ENCODE results near the gene SMYD1.
A peak's percentile ranks its signal among the peaks of the same experiment; 100 is the strongest.

Gene SMYD1

DNA sequence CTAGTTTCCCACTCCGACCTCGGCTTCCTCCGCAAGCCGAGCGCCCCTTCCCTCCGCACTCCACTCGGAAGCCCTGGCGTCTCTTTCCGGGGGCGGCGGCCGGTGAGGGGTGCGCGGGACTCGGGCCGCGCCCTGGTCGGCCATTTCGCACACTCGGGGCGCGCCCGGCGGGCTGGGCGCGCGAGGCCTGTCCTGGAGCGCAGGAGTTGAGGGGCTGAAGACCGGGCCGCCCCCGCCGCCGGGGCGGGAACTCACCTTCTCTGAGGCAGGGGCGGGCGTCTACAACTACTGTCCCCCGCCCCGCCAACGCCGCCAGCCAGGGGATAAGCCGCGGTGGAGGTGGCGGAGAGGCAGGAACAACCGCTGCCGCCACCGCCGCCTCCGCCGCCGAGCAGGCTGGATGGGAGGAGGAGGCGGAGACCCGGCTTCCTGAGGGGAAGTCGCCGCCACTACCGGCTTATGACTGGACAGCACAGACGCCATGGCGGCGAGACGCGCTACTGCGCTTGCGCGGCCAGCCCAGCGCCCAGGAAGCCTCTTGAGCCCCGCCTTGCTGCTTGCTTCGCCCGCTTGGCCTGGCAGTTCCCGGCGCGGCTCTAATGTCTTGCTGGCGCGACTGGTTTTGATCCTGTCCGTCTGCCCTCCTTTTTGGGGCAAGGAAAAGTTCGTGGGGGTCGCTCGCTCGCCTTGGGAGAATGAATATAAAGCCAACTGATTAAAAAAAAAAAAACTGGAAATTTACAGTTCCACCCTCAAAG lies 12.1 kb upstream of the SMYD1 start, which contains the start of gene KRCC1:
KRCC1 (minus strand) TSS at position 413 of the 758 bp plus-strand sequence. CDS start 27,220 bp downstream, outside the sequence.
- DNase-seq (ENCODE audit: low read depth in 2 of 2), result peak; percentile 87 to 88

DNA sequence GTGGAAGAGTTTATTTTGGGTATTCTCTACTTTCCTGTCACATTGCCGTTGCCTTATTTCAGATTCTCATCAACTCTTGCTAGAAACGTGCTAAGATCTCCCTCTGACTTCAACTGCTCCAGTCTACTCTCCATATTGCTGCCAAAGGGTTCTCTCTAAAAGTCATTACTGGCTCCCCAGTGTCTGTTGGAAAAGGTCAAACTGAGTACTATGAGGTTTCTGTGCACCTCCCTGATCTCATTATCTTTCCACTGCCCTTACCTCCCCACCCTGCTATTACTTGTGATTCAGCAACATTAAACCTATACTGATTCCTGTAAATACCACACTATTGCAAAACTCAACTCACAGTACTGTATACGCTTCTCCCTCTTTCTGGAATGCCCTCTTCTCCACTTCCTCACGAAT lies 10.2 kb upstream of the SMYD1 start:
- no peak for DNase-seq (ENCODE audit: low read depth in 2 of 2)

DNA sequence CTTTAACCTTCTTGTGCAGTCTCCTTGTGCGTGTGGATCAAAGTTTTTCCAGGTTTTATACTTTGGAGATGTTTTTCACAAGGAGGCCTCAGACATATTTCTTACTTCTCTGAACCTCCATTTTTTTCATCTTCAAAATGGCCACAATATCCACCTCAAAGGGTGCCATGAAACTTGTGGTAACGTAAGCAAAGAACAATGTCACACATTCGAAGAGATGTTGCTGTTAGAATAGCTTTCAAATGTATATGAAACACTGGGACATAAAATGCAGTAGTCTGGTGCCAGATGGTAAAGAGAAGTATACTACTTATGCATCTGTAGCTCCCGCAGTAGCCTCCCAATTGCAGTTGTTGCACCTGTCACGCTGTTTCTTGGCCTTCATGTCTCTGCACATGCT lies 9.4 kb upstream of the SMYD1 start:
- no peak for DNase-seq (ENCODE audit: low read depth in 2 of 2)

DNA sequence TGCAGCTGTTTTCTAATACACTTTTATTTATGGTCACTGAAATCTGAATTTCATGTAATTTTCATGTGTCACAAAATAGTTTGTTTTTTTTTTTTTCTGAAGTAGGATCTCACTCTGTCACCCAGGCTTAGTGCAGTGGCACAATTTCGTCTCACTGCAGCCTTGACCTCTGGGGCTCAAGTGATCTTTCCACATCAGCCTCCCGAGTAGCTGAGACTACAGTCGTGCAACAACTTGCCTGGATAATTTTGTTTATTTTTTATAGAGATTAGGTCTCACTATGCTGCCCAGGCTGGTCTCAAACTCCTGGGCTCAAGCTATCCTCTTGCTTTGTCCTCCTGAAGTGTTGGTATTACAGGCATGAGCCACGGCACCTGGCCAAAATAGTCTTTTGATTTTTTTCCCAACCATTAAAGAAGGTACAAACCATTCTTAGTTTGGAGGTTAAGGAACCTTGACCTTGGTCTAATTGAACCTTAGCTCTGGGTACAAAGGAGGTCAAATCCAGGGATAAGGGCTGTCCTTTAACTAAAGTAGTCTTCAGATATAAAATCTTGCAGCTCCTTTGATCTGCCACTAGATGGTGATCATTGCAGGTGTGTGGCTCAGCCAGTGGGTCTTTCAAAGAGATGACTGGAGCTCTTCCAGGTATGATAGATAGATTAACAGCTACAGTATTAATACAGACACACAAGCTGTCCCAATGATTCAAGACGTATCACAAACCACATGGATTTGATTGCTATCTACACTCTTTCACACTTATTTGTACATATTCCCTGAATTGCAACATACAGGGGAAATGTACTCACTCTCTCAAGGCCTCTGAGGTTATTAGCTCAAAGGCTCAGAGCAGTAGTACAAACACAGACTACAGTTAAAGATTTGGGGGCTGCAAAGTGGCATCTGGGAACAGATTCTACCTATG lies 7.4 kb upstream of the SMYD1 start:
- DNase-seq (ENCODE audit: low read depth in 2 of 2), result no peak

DNA sequence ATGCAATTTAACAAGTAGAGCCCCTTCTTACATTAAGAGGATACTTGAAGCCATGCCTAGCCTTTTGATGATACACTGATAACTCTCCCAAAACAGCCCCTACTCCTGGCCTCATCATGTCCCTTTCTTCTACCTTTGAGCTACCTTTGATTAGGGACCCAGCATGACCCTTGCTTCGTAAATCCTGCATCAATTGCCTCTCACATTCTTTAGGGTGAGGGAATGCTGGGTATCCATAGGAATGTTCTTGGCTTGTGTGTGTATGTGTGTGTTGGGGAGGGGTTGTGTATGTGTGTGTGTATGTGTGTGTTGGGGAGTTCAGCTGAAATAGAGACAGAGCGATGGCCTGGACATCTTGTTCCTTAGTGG lies 6.7 kb upstream of the SMYD1 start:
- no peak for DNase-seq (ENCODE audit: low read depth in 2 of 2)

DNA sequence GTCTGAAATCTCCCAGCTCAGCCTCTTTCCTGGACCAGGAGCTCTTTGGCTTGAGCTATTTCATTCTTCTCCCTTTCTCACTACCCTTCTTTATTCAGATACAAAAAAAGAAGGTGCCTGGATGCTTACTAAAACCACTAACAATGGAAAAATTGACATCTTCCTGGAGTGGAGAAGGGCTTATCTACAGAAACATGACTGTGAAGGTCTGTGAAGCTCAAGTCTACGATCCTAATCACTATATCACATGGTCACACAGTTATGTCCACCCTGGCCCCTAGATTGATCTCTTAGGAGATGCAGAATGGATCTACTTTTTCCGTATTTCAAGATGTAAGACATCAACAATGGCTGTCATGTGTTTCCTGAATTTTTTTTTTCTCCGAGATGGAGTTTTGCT lies 6.3 kb upstream of the SMYD1 start:
- no peak for DNase-seq (ENCODE audit: low read depth in 2 of 2)

DNA sequence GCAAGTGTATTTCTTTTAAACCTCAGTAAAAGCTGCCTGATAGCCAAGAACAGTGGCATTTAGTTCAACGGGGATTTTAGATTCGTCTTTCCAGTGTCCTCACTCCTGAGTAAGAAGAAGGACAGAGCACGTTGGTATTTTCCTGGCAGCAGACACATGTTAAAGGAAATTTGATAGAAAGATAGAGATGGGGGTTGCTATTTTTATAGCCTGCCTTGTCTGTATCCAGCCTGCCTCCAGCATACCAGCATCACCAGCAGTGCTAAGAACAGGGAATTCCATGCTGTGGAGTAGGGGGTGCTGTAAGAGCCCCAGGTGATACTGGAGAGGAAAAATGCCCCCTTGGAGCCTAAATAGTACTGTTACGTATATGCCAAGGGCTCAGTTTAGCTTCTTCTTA lies 1.1 kb upstream of the SMYD1 start:
- DNase-seq (ENCODE audit: low read depth in 2 of 2), result no peak

DNA sequence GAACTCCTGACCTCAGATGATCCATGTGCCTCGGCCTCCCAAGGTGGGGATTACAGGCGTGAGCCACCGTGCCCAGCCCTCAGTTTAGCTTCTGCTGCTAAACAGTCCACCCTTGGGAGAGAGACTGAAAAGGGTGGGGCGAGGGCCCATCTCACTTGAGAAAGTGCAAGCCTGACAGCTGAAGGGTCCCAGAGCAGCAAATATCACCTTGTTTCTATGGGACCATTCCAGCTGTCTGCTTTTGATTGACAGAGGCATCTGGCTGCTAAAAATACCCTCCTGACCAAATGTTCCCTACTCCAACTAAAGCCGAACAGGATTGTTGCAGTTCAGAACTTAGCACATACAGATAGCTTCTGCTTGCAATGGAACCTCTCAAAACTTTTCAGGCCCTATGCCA lies 436 bp upstream of the SMYD1 start:
- DNase-seq (ENCODE audit: low read depth in 2 of 2), result no peak

DNA sequence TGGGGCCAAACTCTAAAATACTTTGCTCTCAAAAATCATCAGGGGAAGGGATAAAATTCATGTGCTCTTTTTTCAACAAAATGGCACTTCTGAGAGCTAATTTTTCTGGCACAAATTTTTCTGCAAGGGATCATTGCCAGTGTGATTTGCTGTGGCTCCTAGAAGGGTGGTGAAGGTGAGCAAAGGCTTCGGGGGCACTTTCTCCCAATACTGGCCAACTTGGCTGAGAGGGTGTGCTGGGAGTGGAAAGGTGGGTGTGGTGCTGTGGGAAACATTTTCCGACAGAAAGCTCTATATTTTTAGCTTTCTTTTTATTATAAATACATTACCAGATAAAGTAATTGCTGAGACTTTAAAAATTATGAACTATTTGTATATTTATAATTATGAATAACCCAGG lies 419 bp downstream of the SMYD1 start:
- DNase-seq (ENCODE audit: low read depth in 2 of 2), result no peak

DNA sequence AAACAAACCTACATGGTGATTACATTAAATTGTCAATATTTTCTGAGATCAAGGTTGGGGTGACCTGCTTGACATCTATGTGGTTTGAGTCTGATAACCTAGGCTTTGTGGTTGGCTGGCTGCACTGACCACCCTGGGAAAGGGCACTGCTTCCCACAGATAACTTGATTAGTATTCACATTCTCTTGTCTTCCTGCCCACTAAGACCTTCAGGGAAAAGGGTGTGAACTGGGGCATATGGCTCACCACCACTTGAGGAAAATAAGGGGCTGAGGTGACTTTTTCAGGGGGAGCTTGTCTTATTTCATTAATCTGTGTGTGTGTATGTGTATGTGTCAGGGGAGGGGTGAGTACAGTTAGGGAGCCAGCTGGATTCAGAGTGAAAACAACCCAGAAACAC lies 1.5 kb downstream of the SMYD1 start:
- DNase-seq (ENCODE audit: low read depth in 2 of 2), result no peak

DNA sequence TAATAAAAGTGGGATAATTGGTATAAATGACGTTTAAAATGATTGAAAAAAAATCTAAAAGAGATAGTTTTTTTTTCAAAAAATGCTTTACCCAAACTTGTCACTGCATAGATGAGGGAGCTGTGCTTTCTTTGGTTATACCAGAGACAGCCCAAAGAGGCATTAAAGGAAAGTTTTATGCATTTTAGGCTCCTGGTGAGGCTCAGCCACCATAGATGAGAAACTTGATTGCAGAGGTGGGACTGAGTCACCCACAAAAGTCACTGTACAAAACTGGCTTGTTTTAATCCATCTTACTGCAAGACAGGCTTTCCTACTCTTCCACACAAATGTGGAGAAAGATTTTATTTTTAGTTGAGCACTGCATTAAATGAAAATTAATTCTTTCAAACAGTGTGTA lies 2.4 kb downstream of the SMYD1 start:
- no peak for DNase-seq (ENCODE audit: low read depth in 2 of 2)

DNA sequence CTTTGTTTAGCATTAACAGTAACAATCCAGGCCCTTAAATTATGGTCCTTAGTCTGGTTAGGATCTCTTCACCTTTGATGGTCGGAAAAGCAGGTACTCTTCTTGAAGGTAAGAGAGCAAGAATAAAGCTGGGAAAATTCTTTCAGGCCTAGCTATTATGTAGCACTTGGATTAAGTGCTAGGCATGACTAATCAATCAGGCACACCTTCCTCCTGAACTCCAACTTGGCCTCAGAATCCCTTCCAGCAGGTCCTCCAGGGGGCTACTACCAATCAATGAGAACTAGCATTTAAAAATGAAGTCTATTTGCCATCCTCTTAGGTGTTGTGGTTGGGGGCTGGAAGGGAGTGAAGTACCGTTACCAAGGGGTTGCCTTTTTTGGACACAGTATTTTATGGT lies 3.7 kb downstream of the SMYD1 start:
- DNase-seq (ENCODE audit: low read depth in 2 of 2), result no peak

DNA sequence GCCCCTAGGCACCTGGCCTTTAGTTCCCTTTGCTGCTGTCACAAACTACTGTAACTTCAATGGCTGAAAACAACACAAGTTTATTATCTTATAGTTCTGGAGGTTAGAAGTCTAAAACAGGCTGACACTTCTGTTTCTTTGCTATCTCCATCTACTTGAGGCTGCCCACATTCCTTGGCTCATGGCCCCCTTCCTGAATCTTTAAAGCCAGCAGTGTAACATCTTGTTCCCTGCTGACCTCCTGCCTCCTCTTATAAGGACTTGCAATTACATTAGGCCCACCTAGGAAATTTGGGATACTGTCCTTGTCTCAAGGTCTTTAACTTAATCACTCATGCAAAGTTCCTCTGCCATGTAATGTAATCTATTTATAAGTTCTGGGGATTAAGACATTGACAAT lies 6.5 kb downstream of the SMYD1 start:
- no peak for DNase-seq (ENCODE audit: low read depth in 2 of 2)

DNA sequence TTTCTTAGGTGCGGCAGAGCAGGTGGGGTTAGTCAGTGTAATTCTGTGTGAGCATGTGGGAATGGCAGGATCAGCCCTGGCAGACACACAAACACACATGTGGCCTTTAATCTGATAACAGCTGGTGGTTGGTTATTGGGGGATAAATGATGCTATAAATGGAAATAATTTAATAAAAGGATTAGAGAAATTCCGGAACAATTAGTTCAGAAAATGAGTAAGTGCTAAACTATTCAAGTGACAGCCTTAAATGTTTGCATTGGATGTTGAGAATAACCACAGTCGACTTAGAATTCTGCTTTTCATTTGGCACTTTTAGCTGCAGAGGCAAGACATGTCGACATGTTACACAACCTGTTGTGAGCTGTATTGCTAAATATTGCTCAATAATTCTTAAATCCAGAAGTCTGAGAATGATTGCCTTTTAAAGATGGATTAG lies 7.2 kb downstream of the SMYD1 start:
- DNase-seq (ENCODE audit: low read depth in 2 of 2), result no peak

DNA sequence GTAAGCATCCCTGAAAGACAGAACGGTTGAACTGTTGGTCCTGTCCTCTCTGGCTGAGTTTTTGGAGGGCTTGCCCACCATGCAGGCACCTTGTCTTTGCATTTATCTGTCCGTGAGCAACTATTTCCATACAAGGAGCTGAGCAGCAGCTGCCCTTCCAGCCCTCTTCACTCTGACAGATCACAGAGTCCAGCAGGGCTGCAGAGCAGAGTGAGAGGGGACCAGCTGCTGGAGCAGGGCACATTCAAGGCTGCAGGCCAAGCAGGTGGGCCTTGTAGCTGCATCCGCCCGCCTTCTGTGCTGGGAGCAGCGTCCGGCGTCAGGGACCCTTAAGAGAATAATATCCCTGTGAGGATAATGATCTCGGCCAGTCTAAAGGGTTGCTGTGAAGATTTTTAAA lies 9.5 kb downstream of the SMYD1 start:
- DNase-seq (ENCODE audit: low read depth in 2 of 2), result no peak

DNA sequence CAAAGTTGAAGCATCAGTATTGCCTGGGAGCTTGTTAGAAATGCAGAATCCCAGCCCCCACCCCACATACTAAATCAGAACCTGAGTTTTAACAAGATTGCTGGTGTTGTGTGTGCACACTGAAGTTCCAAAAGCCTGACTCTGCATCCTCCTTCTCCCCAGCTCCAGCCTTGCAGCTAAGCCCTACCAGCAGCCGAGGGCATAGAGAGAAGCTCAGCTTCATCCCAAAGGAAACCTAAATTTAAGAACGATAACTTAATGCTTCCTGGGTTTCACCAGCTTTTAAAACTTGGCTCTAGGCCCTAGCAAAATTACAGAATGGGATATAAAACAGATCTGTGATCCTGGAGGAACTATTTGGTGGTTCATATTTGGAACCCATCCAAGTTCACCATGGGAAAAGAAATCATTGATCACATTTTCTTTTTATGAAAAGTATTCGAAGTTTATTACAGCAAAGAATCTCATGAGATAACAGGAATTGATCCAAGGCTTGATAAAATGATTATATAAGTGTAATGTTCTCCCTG lies 11.1 kb downstream of the SMYD1 start:
- no peak for DNase-seq (ENCODE audit: low read depth in 2 of 2)

DNA sequence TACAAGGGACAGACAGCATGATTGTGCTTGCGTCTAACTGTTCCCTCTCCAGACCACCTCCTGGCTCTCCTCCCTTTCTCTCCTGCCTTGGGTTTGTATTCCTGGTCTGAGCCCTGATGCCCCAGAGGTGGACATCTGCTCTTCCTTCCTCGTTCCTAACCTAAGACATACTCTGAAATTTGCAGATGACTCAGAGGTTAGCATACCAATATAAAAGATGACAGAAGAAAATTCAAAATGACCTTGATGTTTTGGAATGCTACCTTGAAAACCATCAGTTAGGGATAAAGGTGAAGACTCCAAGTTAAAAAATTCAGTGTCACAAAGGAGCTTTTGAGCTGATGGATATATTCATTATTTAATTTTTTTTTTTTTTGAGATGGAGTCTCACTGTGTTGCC lies 12.9 kb downstream of the SMYD1 start:
- no peak for DNase-seq (ENCODE audit: low read depth in 2 of 2)

DNA sequence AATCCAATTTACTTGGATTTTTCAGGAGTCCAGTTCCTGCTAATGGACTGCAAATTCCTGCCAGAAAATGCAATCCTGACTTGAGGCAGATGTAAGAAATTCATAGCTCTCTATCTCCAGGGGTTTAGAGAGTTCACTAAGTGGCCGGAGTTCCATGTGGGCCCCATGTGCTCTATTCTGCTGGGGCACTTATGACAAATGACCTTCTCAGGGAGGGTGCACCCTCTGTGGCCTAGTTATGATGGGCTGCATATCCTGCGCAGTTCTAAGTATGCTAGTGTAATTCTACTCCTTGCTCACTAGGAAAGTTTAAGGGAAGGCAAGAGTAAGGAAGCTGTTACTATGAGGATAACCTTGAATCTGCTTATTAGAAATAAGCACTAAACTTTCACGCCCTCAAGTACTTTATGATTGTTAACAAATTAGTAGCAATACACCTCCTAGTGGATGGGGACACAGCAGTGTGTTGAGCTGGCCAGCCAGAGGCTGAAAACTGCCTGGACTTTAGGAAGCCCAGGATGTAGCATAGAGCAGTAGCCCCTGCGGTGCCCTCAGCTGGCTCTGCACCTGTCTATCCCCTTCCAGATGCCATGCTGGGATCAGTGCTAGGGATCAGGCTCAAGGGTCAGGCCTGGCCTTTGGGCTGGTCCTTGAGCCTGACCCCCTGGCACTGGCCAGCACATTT lies 14.4 kb downstream of the SMYD1 start:
- no peak for DNase-seq (ENCODE audit: low read depth in 2 of 2)

DNA sequence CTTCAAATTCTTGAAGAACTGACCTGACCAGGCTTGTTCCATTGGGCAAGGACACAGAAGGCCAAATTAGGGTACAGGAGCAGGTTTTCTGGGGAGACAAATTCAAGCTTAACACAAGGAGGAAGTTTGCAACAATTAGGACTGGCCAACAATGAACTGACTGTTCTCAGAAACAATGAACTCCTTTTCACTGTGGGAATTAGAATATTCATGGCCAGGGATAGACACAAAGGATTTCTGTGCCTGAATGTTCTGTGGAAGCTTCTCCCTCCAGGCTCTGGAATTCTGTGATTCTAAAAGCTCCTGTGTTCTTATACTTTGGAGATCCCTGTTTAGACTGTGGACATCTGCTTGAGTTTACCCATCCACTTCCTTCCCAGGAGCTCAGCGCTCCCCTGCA lies 15.2 kb downstream of the SMYD1 start:
- DNase-seq (ENCODE audit: low read depth in 2 of 2), result no peak

DNA sequence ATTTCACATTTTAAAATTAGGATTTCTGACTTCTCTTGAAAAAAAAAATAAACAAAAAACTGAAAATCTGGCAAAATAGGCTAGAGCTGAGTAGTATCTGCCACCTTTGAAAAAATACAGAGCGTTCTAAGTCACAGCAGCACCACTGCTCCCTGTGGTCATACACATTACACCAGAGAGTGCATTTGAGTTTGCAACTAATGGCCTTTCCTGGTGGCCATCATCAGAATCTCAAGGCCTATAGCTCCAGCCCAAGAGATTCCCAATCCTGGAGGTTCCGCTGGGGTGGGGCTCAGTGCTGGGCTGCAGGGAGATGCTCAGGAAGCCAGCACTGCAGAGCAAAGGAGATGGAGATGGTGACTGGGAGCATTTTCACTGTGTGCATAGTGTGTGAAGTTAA lies 17.5 kb downstream of the SMYD1 start:
- no peak for DNase-seq (ENCODE audit: low read depth in 2 of 2)

DNA sequence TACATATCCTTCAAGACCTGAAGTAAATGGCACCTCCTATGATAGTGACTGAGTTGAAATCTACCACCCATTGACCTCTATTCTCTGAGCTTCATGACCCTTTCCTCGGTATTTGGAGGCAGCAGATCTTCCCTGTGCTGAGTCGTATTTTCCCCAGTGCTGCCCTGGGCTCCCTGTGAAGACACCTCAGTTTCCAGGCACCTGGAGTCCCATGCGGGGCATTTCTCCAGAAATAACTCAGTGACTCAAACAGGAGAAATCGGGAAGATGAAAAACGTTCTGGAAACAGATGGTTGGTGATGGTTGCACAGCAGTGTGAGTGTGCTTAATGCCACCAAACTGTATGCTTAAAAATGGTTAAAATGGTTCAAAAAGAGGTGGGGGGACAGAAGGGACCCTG lies 18.0 kb downstream of the SMYD1 start:
- DNase-seq (ENCODE audit: low read depth in 2 of 2), result no peak

DNA sequence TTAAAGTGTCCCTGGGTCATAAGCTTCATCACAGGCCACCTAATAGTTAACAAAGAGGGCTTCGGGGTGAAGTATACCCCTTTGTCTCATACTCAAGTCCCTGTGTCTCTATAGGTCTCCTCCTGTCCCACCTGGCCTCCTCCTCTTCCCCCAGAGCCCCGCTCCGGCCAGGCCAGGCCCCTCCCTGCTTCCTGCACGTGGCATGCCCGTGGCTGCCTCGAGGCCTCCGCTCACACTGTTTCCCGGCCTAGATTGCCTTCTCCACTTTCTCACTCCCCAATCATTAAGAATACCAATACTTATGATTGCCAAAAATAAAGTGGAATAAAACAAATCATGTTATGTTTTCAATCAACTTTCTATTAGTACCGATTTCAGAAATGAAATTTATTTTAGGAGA lies 18.8 kb downstream of the SMYD1 start:
- no peak for DNase-seq (ENCODE audit: low read depth in 2 of 2)

Data from stimulated activated CD8-positive, alpha-beta memory T cell treated with anti-CD3 and anti-CD28 coated beads, Interleukin-2, amount 100 ng/mL, for 48 hours (primary cell).